Sigmoid colon (tissue), 4 donors: Measurements from ENCODE around the gene PRM1.

Source experiments
- POLR2A ChIP-seq, 2 donors: fragments of 450-650 bp; IDR thresholded peaks; one replicate each; pipeline ENCODE4 v1.6.1; 2016; ENCODE audit warnings: antibody characterized with exemption in 2 of 2, mild to moderate bottlenecking in 2 of 2, moderate library complexity in 2 of 2
- POLR2AphosphoS5 ChIP-seq, 4 donors: sonication (generic); formaldehyde crosslinking; IDR thresholded peaks; one replicate each; pipeline ENCODE4 v1.6.1; 2017; ENCODE audit warnings: antibody characterized with exemption in 4 of 4
- TF ChIP-seq, protein P1 (sequence below), 4 experiments: fragments of 450-650 bp in 3 of 4; fragments of 200-600 bp in 1 of 4; IDR thresholded peaks; one replicate each; pipeline ENCODE4 v1.5.1; 2016 to 2019; ENCODE audit warnings: antibody characterized with exemption in 4 of 4, mild to moderate bottlenecking in 3 of 4, moderate library complexity in 2 of 4

DNA sequence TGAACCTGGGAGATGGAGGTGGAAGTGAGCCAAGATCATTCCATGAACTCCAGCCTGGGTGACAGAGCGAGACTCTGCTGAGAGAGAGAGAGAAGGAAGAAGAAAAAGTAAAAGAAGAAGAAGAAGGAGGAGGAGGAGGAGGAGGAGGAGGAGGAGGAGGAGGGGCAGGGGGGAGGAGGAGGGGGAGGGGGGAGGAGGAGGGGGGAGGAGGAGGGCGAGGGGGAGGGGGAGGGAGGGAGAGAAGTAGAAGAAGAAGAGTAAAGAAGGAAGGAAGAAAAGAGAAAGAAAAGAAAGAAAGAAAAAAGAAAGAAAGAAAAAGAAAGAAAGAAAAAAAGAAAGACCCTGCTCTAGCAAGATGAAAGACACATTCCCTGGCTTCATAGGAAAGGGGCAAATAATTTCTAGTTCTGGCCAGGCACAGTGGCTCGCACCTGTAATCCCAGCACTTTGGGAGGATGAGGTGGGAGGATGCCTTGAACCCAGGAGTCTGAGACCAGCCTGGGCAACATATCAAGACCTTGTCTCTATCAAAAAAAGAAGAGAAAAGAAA lies 48.8 kb downstream of the PRM1 start:
- TF ChIP-seq POLR2AphosphoS5 (IDR thresholded peaks at IDR 0.05) = no peak
- no peak for TF ChIP-seq POLR2A (IDR thresholded peaks at IDR 0.05)
- TF ChIP-seq, protein P1, sequence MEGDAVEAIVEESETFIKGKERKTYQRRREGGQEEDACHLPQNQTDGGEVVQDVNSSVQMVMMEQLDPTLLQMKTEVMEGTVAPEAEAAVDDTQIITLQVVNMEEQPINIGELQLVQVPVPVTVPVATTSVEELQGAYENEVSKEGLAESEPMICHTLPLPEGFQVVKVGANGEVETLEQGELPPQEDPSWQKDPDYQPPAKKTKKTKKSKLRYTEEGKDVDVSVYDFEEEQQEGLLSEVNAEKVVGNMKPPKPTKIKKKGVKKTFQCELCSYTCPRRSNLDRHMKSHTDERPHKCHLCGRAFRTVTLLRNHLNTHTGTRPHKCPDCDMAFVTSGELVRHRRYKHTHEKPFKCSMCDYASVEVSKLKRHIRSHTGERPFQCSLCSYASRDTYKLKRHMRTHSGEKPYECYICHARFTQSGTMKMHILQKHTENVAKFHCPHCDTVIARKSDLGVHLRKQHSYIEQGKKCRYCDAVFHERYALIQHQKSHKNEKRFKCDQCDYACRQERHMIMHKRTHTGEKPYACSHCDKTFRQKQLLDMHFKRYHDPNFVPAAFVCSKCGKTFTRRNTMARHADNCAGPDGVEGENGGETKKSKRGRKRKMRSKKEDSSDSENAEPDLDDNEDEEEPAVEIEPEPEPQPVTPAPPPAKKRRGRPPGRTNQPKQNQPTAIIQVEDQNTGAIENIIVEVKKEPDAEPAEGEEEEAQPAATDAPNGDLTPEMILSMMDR (IDR thresholded peaks at IDR 0.05) = no peak
